GM03348 (cell line): ENCODE results near the gene UVRAG.

Experiments used
- DNase-seq: peaks from one replicate; pipeline ENCODE4 v3.0.0; 2012; ENCODE audit warnings: low spot score

The UVRAG gene

DNA sequence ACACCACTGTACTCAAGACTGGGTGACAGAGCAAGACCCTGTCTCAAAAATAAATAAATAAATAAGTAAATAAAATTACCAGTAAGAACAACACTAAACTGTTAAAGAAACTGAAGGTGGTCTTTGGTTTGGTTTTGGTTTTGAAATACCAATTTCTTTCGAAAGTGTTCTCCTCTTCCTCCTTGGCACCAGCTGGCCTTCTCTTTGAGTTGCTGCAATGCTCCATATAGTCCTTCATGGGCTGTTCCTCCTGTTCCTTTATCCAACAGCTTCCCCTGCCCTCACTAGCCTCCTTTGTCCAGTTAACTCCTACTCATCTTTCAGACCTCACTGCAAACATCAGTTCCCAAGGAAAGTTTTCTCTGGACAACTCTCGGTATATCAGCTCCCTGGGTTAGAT, 5.0 kb upstream of the UVRAG start:
- no peak for DNase-seq

DNA sequence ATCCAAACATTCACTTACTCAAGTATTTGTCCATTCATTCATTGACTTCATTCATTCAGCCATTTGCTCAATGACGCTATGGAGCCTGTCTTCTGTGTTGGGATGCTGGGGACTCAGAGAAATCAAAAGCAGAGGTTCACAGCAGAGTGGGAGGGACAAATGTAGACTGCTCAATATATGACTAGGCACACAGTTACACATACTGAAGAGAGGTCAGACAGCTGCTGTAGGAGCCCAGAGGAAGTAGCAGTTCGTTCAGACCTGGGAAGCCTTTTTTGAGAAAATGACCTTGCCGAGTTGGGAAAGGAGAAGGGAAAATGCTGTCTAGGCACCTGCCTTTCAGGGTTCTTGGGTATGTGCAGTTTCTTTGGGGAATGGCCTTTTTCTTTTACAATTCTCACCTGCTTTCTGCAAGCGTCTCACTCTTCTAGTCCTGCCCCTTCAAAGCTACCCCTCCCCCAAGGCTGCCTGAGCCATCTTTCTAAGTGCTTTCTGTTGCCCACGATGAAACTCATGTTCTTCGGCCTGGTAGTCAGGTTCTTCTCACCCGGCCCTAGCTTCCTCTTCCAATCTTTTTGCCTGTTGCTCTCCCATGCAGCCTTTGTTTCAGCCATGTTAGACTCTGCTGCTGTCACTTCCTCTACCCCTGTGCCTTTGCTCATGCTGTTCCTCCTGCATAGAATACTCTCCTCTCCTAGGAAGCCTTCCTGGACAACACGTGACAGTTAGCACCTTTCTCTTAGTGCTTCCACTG, 4.2 kb upstream of the UVRAG start:
- no peak for DNase-seq

DNA sequence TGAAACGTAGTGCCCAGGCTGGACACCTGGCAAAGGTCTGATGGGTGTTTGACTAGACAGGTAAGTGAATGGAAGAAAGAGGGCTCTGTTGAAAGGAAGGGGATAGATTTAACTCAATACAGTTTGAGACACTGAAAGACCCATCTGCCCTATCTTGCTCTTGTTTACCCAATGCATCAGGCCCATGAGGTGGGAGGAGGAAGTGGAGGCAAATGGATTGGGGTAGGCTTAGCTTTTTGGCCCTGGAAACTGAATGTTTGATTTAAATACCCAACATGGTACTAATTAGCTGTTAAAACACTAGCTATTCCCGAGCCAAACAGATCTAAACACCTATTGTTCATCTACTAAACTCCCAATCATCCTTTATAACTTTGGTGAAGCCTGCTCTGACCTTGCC, 3.5 kb upstream of the UVRAG start:
- no peak for DNase-seq

DNA sequence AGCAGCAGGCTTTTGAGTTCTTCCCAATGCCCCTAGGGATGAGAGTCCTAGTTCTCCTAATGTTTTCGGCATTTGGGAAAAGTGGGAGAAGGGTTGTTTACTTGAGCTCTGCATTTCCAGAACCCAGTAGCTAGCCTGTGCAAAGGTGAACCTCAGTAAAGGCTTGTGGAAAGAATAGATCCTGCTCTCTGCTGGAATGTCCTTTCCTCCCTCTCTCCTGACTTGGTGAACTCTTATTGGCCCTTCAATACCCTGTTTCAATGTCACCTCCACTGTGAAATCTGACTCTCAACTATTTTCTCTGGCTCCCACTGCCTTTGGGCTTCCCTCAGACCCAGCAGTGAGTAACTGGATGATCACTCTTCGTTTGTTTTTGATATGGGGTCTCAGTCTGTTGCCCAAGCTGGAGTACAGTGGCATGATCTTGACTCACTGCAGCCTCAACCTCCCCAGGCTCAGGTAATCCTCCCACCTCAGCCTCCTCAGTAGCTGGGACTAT, 2.4 kb upstream of the UVRAG start:
- no peak for DNase-seq

DNA sequence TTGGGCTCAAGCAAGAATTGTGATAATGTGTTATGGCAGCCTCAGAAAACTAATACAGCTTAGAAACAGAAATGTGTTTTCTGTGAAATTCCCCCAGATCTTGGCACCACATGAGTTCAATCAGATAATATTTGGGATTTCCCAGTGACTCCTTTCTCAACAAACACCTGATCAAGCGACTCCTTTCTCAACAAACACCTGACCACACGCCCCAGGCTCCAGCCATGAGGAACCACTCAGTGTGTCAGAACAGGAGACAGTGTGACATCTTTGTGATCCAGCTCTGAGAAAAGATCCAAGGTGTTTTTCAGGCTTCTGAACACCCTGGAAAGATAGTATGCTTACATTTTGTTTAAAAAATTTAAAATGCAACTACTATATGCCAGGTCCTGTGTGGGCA, 1.9 kb upstream of the UVRAG start:
- DNase-seq = no peak

DNA sequence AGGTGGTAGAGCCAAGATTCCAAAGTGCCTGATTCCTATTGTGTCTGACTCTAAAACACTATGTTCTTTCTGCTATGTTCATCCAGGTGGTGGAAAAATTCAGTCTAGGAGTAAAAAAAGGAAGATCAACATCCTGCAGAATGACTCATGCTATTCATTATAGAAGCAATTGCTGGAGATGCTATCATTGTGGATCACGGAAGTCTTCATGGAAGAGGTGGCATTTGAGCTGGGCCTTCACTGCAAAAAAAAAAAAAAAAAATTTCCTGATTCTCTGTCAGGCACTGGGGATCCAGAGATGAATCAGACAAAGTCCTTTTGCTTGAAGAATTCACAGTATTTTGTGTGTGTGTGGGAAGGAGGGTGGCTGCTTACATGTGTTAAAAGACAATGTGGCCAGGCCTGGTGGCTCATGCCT, 1.4 kb upstream of the UVRAG start:
- no peak for DNase-seq

DNA sequence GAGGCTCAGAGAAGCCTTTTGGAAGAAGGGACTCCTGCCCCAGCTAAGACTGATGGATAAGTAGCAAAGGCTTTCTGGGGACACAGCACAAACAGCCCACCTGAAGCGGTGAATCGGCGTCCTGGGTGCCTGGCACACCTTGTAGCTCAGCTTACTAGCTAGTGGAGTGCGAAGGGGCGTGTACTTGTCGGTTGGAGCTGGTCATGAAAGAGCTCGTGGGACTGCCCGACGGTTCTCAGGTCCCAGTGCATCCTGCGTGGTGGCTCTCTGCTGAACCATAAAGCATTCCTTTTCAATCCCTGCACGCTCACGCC, 690 bp upstream of the UVRAG start:
- DNase-seq = no peak

DNA sequence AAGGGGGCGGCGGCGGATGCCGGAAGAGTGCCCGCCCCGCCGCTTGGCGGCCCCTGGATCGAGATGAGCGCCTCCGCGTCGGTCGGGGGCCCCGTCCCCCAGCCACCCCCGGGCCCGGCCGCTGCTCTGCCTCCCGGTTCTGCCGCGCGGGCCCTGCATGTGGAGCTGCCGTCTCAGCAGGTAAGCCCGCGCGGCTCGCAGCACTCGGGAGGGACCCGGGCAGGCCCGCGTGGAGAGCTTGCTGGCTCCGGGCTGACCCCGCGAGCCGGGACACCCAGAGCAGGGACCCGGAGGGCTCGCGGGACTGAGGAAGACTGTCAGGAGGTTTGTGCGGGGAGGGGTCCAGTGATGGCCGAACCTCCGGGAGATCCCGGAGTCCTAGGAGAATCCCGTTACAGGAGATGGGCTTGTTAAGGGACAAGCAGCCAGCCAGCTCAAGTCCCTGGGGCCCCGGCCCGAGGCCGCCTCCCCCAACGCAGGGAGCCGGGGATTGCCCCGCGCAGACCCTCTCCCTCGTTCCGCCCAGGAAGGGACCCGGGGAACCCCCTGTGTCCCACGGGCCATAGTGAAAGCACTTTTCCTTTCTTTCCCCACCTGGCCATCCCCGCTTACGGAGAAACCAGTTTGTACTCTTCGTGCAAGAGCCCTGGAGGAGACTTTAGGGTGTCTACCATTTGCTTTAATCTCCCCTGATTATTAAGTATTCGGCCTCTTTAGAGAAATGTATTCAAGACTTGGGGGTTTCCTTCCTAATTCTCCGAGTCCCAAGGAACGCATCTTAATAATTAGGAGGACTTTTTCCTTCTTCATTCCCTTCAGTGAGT, 547 bp downstream of the UVRAG start:
- DNase-seq = no peak

DNA sequence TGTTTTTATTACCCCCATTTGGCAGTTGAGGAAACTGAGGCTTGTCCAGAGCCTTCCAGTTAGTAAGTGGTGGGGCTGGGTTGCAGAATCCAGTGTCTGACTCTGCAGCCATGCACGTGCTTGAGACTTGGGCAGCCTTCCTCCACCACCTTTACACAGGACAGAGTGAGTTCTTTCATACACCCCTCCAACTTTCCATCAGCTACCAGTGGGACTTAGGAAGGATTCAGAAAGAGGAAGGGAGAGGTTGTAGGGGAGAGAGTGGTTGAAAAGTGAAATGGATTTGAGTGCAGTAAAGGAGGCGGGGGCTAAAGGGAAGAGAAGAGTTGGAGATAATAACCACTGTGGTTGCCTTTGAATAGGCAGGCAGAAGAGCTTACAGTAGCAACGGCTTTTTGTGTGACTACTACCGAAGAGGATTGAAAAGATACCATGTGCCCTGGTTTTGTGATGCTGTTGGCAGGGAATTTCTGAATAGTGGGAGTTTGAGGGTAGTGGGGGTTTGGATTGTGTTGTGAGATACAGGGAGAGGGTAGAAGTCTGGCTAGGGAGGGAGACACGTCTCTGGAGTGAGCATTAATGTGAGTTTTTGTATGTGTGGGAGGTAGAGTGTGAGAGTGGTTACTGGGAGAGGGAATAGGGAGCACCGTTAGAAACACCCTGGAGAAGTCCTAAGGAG, 1.7 kb downstream of the UVRAG start:
- no peak for DNase-seq

DNA sequence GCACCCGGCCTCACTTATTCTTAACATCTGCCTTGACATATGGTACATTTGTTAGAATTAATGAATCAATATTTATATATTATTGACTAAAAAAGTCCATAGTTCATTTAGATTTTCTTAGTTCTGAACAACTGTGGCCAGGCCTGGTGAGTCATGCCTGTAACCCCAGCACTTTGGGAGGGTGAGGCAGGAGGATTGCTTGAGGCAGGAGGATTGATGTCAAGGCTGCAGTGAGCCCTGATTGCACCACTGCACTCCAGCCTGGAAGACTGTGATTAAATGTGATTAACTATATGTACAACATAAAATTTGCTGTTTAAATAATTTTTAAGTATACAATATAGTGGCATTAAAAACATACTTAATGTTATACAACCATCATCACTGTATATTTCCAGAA, 5.6 kb downstream of the UVRAG start:
- no peak for DNase-seq

DNA sequence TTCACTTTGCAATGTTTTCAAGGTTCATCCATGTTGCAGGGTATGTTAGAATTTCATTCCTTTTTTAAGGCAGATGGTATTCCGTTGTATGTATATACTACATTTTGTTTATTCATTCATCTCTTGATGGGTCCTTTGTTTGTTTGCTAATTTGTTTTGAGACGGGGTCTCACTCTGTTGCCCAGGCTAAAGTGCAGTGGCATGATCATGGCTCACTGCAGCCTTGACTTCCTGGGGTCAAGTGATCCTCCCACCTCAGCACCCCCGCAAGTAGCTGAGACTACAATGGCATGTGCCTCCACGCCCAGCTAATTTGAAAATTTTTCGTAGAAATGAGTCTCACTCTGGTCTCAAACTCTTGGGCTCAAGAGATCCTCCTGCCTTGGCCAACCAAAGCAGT, 6.2 kb downstream of the UVRAG start:
- DNase-seq = no peak

DNA sequence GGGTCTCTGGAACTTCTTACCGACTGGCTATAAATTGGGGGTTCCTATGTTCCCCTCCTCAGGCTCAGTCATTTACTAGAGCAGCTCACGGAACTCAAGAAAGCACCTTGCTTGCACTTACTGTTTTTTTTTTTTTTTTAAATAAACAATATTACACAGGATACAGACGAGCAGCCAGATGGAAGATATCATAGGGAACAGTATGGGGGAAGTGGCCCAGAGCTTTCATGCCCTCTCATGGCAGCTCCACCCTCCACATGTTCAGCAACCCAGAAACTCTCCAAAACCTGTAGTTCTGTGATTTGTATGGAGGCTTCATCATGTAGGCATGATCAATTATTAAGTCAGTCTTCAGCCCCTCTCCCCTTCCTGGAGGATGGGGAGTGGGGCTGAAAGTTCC, 7.5 kb downstream of the UVRAG start:
- no peak for DNase-seq

DNA sequence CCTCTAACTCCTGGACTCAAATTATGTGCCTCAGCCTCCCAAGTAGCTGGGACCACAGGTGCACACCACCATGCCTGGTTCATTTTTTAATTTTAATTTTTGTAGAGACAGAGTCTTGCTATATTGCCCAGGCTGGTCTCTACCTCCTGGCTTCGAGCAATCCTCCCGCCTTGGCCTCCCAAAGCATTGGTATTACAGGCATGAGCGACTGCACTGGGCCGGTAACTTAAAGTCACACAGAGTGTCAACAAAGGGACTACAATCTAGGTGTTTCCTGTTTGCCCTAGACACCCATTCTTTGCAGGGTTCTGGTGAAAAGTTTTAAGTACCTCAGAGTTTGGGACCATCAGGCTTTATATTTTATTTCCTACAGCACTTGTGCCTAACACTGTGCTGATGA, 8.4 kb downstream of the UVRAG start:
- no peak for DNase-seq

DNA sequence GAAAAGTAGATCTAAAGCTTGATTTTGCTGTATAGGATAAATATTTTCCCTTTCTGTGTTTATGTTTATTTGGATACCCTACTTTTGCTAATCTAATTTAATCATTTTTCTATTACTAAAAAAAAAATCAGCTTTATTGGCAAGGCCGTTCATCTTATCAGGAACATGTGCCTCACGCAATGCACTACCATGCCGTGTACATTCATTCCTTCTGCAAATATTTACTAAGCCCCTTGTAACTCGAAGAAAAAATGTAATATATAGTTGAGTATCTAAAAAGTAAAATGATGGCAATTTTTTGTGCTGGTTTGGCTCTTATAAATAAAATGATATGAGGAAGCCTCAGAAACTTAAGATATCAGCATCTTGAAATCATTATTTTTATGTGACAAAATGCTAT, 8.9 kb downstream of the UVRAG start:
- no peak for DNase-seq

DNA sequence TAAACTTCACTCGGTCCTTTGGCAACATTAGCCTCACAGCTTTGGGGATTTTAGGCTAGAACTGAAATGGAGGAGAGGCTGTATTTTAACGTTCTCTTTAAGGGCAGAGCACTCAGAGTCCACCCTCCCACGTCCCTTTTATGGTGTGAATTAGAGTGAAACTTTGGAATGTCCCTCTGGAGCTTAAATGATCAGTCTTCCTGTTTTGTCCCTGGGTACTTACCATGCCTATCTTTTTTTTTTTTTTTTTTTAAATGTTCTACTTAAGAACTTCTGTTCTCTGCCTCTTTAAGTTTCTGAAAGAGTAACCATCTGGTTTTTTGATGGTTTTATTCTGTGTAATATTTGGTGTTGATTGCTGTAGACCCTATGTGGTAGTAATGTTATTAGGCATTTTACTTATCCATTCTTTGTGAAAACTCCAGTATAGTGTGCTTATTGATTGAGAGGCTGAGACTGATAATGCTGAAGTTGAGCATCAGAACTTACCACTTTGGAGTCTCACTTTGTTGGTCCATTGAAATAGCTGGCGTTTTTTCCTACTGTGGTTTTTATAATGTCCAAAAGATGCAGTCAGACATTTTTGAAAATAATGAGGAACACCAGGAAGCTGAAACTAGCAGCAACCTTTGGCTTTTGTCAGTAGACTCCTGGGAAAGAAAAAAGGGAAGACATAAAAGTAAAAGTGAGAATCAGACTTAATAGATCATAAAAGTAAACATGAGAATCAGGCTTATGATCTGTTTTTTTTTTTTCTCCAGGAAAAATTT, 11.6 kb downstream of the UVRAG start:
- DNase-seq = peak; percentile 65

DNA sequence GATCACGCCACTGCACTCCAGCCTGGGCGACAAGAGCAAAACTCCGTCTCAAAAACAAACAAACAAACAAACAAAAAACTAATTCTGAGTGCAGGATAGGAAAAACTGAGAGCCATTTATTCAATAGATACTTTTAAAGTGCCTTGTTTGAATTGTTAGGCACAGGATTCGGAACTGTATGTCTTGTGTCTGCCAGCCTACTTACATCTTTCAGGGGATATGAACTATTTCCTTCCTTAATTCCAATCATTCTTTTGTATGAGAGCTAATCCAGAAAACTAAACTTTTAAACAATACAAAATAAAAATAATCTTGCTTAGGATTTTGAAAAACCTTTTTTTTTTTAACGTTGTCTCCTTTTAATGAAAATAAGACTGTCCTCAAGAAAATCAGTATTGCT, 12.6 kb downstream of the UVRAG start:
- peak; percentile 36 for DNase-seq

DNA sequence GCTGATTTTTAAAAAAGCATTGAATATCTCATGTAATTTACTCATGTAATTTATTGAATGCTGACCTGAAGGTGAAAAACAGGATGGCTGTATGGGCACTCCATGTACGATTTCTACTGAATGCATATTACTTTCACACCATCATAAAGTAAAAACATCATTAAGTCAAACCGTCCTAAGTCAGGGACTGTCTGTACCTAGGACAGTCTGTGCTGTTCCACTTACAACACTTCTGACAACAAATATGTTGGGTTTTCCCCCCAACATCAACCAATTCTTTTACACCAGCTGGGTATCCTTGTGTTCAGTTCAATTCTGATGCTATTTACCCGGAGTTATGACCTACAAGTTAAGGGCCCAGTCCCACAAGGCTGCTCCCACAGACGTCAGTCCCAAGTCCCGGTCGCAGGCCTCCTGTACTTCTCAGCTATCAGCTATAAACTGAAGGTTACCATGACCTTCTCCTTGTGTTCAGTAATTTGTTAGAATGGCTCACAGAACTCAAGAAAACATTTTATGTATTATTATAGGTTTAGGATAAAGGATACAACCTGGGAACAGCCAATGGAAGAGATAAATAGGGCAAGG, 17.0 kb downstream of the UVRAG start:
- DNase-seq = no peak

DNA sequence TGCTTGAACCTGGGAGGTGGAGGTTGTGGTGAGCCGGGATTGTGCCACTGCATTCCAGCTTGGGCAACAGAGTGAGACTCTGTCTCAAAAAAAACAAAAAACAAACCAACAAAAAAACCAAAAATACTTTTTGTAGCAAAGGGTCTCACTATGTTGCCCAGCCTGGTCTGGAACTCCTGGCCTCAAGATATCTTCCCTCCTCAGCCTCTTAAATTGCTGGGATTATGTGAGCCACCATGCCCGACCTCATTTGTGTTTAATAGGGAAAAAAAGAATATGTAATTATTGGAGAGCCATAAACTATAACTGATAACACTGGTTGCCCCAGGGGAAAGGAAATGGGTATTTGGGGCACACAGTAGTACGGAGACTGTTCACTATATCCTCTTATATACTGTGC, 19.7 kb downstream of the UVRAG start:
- no peak for DNase-seq

DNA sequence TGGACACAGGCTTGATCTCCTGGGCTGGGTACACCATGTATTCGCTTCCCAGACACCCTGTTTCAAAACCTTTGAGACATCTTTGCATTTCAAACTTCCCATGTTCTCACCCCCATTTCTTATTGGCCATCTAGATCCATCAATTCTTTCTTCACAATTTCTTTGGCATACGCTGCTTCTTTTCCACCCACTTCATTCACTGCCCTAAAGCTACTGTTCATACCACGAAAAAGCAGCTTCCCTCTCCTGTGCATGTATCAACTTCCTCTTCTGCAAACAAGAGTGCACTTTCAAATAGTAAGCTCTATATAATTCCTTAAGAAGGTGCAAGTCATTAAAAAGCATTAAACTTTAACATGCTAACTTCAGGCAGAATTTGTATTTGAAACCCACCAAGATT, 21.4 kb downstream of the UVRAG start:
- no peak for DNase-seq

DNA sequence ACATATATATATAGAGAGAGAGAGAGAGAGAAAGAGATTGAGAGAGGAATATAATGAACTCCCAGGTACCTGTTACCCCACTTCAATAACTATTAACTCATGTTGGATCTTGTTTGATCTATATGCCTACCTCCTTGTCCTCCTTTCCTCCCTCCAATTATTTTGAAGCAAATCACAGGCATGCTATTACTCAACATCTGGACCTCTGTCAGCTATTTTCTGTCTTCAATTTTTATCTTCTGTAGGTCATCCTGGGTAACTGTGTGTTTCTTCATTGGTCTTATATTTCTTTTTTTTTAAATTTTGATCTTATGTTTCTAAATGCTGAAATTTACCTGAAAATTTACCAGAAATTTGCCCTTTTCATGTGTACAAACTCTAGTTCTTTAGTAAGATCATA, 24.8 kb downstream of the UVRAG start:
- peak; percentile 34 for DNase-seq

DNA sequence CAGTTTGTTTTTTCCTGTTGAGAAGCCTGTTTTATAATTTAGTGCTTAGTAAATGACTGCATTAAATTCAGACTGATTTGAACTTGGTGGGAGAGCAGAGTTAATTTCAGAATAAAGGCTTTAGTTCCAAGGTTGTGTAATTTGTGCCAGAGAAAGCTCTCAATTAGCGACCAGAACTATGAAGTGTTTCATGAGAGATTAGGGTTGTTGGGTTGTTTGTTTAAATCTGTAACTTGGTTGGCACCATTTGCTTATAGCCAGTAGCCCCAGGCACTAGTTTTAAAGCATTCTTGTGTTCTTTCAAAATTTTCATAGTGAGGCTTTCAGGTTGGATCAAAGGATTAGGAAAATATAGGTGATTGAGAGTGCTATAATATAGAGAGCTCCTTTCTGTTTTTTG, 25.5 kb downstream of the UVRAG start:
- DNase-seq = no peak

DNA sequence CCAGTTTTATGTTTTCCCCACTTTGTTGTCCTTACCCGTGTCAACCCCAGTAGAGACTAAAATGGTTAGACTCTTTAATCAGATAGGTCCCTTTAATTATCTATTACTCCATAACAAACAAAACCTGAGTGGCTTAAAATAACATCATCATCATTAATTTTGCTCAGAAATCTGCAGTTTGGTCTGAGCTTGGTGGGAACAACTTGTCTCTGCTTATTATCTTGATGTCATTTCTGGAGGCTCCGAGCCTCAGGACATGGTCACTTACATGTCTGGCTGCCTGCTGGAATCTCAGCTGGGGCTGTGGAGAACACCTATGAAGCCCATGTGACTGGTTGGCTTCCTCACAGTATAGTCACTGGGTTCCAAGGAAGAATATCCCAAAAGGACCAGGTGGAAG, 26.7 kb downstream of the UVRAG start:
- no peak for DNase-seq
